ENCODE measurements around the gene HSPB2. TPM values are rescaled to one million over a fixed set of nuclear protein-coding genes. Genes with fewer than 3 reads are reported as not detected.

Gene HSPB2
- total and polyA plus RNA-seq, 2 of the 4 experiments (the other 2 are of a cell fraction): 0.18 to 0.55 TPM

GRCh38 chr11:111886844-111887243 is 25.7 kb upstream of the HSPB2 start:
- Histone ChIP-seq H3K14ac (replicated peaks; ENCODE audit: low read depth, low read length) (no peak overlapping the region), H3K56ac (ENCODE audit: extremely low read depth, insufficient read depth, low read length) (no peak overlapping the region), H3K4ac (ENCODE audit: low read depth, low read length) (no peak overlapping the region), H3K18ac (ENCODE audit: low read depth, low read length) (no peak overlapping the region), H3K36me3 (ENCODE audit: control insufficient read depth, insufficient read depth, low read length) (no peaks in the 10 kb centered on the region), H2AFZ (replicated peaks; ENCODE audit: low read length, poor library complexity) (no peak overlapping the region), H2AK9ac (replicated peaks; ENCODE audit: low read depth, low read length, poor library complexity) (no peak overlapping the region), H3K9ac (ENCODE audit: low read depth, low read length) (no peak overlapping the region), H2BK20ac (ENCODE audit: low read depth, low read length) (no peak overlapping the region), H4K91ac (ENCODE audit: insufficient read depth, low read depth, low read length) (no peak overlapping the region), H3K4me3 (ENCODE audit: insufficient read depth, low read depth, low read length) (no peak overlapping the region), H3K4me2 (ENCODE audit: low read depth, low read length) (no peak overlapping the region), H4K8ac (ENCODE audit: low read depth in 2 of 2, low read length in 2 of 2) (no peak overlapping the region), H3K23ac (ENCODE audit: low read depth, low read length) (no peak overlapping the region), H2BK15ac (ENCODE audit: low read depth, low read length) (no peak overlapping the region), H3K9me1 (ENCODE audit: insufficient read depth, low read length) (no peaks in the 10 kb centered on the region), H3K9me3 (ENCODE audit: control insufficient read depth, insufficient read depth, low read length) (no peaks in the 10 kb centered on the region), H4K5ac (ENCODE audit: low read depth, low read length) (no peak overlapping the region), H3K27me3 (ENCODE audit: control insufficient read depth, insufficient read depth, low read length) (no peaks in the 10 kb centered on the region), H2BK5ac (ENCODE audit: low read depth, low read length, poor library complexity, severe bottlenecking) (no peak overlapping the region), H3K79me1 (ENCODE audit: low read depth in 1 of 2, low read length in 2 of 2) (no peaks in the 10 kb centered on the region), H2AK5ac (ENCODE audit: low read depth, low read length) (no peak overlapping the region), H4K20me1 (ENCODE audit: insufficient read depth, low read length) (no peaks in the 10 kb centered on the region), H3K4me1 (ENCODE audit: control insufficient read depth, insufficient read depth, low read length) (no peaks in the 10 kb centered on the region), H3K27ac (ENCODE audit: insufficient read depth, low read length) (no peak overlapping the region), H2BK120ac (ENCODE audit: low read depth, low read length) (no peak overlapping the region)
- POLR2A ChIA-PET (ENCODE audit: unreplicated experiment): interaction anchor here (1.1 kb wide), 1 partner anchor 24 kb away, joined by 3 read pairs; no protein-coding TSS in a partner anchor
- BruUV-seq (replicated peaks): no TSS peak
- intact Hi-C loops (cut with micrococcal nuclease): no loop called here
- in situ Hi-C loops (cut with MboI; ENCODE audit: low sequenced_read_pairs): no loop called here
- no CpG with 5 or more reads among the region's 2 CpGs for whole genome bisulfite sequencing, 2 experiments (ENCODE audit: extremely low coverage in 2 of 2, insufficient read length in 1 of 2)
- CTCF ChIA-PET: no interaction called here
- no peak for ATAC-seq (ENCODE audit: low read depth)
- dilution Hi-C loops (cut with HindIII; ENCODE audit: low sequenced_read_pairs, unreplicated experiment): no loop called here
- DNase-seq: no peak
- TF ChIP-seq USF2 (IDR thresholded peaks at IDR 0.05; ENCODE audit: low read depth, low read length): no peak
- TF ChIP-seq CEBPB (IDR thresholded peaks at IDR 0.05; ENCODE audit: low read depth, low read length): peak; percentile 85
- TF ChIP-seq MXI1 (IDR thresholded peaks at IDR 0.05; ENCODE audit: borderline replicate concordance, low read depth, low read length): no peak
- TF ChIP-seq RAD21 (IDR thresholded peaks at IDR 0.05; ENCODE audit: low read length): no peak
- no peak for TF ChIP-seq SMC3 (IDR thresholded peaks at IDR 0.05; ENCODE audit: low read depth, low read length)
- no peak for TF ChIP-seq POLR2A (IDR thresholded peaks at IDR 0.05; ENCODE audit: low read depth, low read length)

All from IMR-90 (cell line).